Bronchial epithelial cell (primary cell): ENCODE data around the gene BRK1. TPM values are rescaled to one million over a fixed set of nuclear protein-coding genes. Genes with fewer than 3 reads are reported as not detected.
"Not testable (repeated sequence)": the region's sequence is repeated elsewhere in the genome, so short reads cannot be mapped to it uniquely, and the experiment has no call there.

ENCODE experiments used
- DNase-seq: peaks from one replicate; pipeline ENCODE4 v3.0.0-alpha.2; 2010; ENCODE audit warnings: low read depth
- FAIRE-seq: peaks from 2 replicates; lab custom pipeline; 2011; peaks lifted over from hg19 to GRCh38; lab: Jason Lieb, UNC
- H3K27me3 ChIP-seq: 2 replicates; pipeline ENCODE4 v1.5.1; 2011; ENCODE audit warnings: low read length; ENCODE audit not compliant: control insufficient read depth, insufficient read depth
- H3K36me3 ChIP-seq: 2 replicates; pipeline ENCODE4 v1.5.1; 2011; ENCODE audit warnings: low read length; ENCODE audit not compliant: control insufficient read depth, insufficient read depth
- H3K4me3 ChIP-seq: 2 replicates; pipeline ENCODE4 v1.5.1; 2011; ENCODE audit warnings: mild to moderate bottlenecking, low read depth, low read length, control low read depth
- CTCF ChIP-seq: IDR thresholded peaks from 2 replicates; pipeline ENCODE4 v1.5.1; 2011; ENCODE audit warnings: mild to moderate bottlenecking, moderate library complexity, low read length, control low read depth, inconsistent platforms; ENCODE audit not compliant: insufficient read depth, severe bottlenecking
- total RNA-seq: library from RNA; depleted of rRNA; stranded (reverse); fragments of >200 nt; gene quantifications from 2 replicates; pipeline ENCODE4 v1.2.1, GENCODE V29; 2014

BRK1 gene
- 72.1 and 106 TPM in 2 replicates for total RNA-seq

- no peaks in the 10 kb centered on the region for H3K27me3 ChIP-seq
- DNase-seq, result peak; percentile 92
- no peak for TF ChIP-seq CTCF
- peak within 1 kb of the TSS; percentile 79 for H3K4me3 ChIP-seq
- no peak for FAIRE-seq
- peaks cover 1% of the 10 kb centered on the region for H3K36me3 ChIP-seq
Measured at GRCh38 chr3:10115326-10116137, at the start of gene BRK1. TSS of gene BRK1 (plus strand) at chr3:10115675. CDS start at chr3:10115702, 27 bp downstream.

DNA sequence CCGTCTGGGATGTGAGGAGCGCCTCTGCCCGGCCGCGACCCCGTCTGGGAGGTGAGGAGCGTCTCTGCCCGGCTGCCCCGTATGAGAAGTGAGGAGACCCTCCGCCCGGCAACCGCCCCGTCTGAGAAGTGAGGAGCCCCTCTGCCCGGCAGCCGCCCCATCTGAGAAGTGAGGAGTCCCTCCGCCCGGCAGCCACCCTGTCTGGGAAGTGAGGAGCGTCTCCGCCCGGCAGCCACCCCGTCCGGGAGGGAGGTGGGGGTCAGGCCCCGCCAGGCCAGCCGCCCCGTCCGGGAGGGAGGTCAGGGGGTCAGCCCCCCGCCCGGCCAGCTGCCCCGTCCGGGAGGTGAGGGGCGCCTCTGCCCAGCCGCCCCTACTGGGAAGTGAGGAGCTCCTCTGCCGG, 45.4 kb upstream of the BRK1 start:
- not testable (repeated sequence) for DNase-seq, H3K27me3 ChIP-seq, FAIRE-seq, H3K4me3 ChIP-seq, H3K36me3 ChIP-seq

DNA sequence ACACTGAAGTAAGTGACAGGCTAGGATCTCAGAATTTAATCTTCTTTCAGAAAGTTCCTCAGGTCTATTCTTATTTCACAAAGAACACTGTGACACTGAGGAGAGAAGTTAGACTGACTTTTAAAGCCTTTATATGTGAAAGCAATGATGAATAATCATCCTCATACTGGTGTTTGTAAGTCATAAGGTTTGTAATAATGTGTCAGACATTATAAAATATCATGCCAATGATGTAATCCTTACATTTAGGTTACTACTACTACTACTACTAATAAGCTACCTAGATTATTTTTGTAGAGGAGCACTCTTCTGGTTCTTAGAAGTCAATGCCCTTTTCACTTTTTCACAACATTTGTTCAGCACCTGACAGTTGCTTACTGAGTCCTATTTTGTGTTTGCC, 40.8 kb upstream of the BRK1 start:
- DNase-seq (peak; percentile 65), FAIRE-seq (no peak)

DNA sequence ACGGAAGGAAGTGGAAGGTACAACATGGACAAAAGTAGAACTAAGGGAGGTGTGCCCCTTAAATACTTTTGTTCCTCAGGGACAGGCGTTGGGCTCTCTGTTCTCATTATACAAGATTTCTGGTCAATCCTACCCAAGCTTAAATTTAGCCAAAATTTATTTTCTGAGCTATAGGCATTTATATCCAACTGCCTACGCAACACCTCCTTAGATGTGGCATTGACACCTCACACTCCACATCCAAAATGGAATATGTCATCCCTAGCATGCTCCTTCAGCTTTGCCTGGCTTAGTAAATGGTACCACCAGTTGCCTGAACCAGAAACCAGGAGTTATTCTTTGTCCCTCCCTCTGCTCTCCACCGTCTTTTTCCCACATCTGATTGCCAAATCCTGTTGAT, 33.6 kb upstream of the BRK1 start:
- Histone ChIP-seq H3K36me3 (no peaks in the 10 kb centered on the region), H3K4me3 (no peak overlapping the region), H3K27me3 (no peaks in the 10 kb centered on the region)
- DNase-seq (no peak), FAIRE-seq (no peak)
- no peak for TF ChIP-seq CTCF

More for the DNA sequence above, 40.8 kb upstream of the BRK1 start:
- no peak for TF ChIP-seq CTCF
- H3K4me3 ChIP-seq, result no peak overlapping the region
- no peaks in the 10 kb centered on the region for H3K27me3 ChIP-seq
- H3K36me3 ChIP-seq, result peaks cover 2% of the 10 kb centered on the region

DNA sequence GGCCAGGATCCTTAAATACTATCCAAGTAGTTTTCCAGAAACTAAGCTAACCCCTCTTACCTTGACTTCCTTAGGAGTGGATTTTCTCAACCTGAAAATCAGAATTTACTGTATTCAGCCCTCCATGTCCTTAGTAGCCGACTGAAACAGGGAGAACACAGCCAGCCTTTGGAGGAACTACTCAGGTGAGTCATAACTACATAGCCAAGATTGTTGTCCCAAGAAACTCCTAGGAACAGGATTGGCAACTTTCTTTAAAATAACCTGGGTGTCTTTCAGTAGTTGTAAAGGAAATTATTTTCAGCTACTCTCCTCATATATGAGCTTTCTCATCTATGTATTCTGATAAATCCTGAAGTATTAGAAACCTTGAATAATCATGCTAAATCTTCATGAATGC, 29.7 kb upstream of the BRK1 start:
- no peak overlapping the region for H3K4me3 ChIP-seq
- TF ChIP-seq CTCF, result no peak
- FAIRE-seq, result no peak
- peak; percentile 79 for DNase-seq
- H3K27me3 ChIP-seq, result no peaks in the 10 kb centered on the region
- no peaks in the 10 kb centered on the region for H3K36me3 ChIP-seq

DNA sequence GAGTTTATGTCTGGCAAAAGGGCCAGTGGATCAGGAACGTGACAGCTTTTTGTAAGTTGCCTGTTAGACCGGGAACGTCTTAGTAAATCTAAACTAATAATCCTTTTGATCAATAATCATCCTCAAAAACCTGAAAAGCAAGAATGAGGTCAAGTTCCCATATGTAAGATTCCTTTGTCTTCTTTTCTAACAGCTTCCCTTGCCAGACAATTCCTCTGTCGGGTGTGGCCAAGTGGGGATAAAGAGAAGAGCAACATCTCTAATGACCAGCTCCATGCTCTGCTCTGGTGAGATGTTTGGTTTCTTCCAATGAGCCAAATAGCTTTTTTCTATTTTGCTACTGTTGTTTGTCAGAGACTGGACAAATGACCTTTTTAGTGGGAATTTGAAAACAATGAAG, 27.2 kb upstream of the BRK1 start:
- peaks cover 1% of the 10 kb centered on the region for H3K36me3 ChIP-seq

More for the DNA sequence above, 27.2 kb upstream of the BRK1 start:
- TF ChIP-seq CTCF, result no peak
- Histone ChIP-seq H3K27me3 (no peaks in the 10 kb centered on the region), H3K4me3 (no peak overlapping the region)
- FAIRE-seq (no peak), DNase-seq (no peak)
